ENCODE results near the gene CDH20. TPM values are rescaled to one million over a fixed set of nuclear protein-coding genes. Genes with fewer than 3 reads are reported as not detected.

The CDH20 gene
- total RNA-seq, 1 donor from 2014 or later = 0.24 TPM

GRCh38 chr18:61323951-61324350 lies 9.3 kb upstream of the CDH20 start:
- Histone ChIP-seq H3K27ac (no peak overlapping the region), H3K27me3 (ENCODE audit: low read depth) (no peaks in the 10 kb centered on the region), H3K9me3 (no peaks in the 10 kb centered on the region), H3K36me3 (no peaks in the 10 kb centered on the region), H3K4me1 (no peaks in the 10 kb centered on the region), H3K4me3 (no peak overlapping the region)
- ATAC-seq = no peak
- TF ChIP-seq CTCF (IDR thresholded peaks at IDR 0.05) = no peak
- DNase-seq = no peak
- intact Hi-C loops (cut with DNase I) = no loop called here

- H3K4me1 ChIP-seq = no peaks in the 10 kb centered on the region
- peaks cover 4% of the 10 kb centered on the region for H3K27me3 ChIP-seq (ENCODE audit: low read depth)
- no peaks in the 10 kb centered on the region for H3K9me3 ChIP-seq
- DNase-seq = no peak
- H3K27ac ChIP-seq = no peak overlapping the region
- TF ChIP-seq CTCF (IDR thresholded peaks at IDR 0.05) = no peak
- H3K36me3 ChIP-seq = no peaks in the 10 kb centered on the region
- H3K4me3 ChIP-seq = no peak overlapping the region
- ATAC-seq = no peak
- intact Hi-C loops (cut with DNase I) = no loop called here
These were observed 6.8 kb upstream of the CDH20 start for GRCh38 chr18:61326407-61326806.

- peaks cover 8% of the 10 kb centered on the region for H3K4me1 ChIP-seq
- no peak overlapping the region for H3K4me3 ChIP-seq
- intact Hi-C loops (cut with DNase I) = no loop called here
- no peak for ATAC-seq
- H3K9me3 ChIP-seq = no peaks in the 10 kb centered on the region
- peaks cover 28% of the 10 kb centered on the region for H3K27me3 ChIP-seq (ENCODE audit: low read depth)
- TF ChIP-seq CTCF (IDR thresholded peaks at IDR 0.05) = no peak
- no peak overlapping the region for H3K27ac ChIP-seq
- H3K36me3 ChIP-seq = no peaks in the 10 kb centered on the region
- no peak for DNase-seq
These were observed 3.8 kb upstream of the CDH20 start for GRCh38 chr18:61329398-61329797.

GRCh38 chr18:61331051-61331450 lies 2.2 kb upstream of the CDH20 start:
- no peak overlapping the region for H3K27ac ChIP-seq
- DNase-seq (no peak), ATAC-seq (no peak)
- H3K4me1 ChIP-seq = peaks cover 11% of the 10 kb centered on the region
- no peaks in the 10 kb centered on the region for H3K36me3 ChIP-seq
- intact Hi-C loops (cut with DNase I) = no loop called here
- H3K9me3 ChIP-seq = no peaks in the 10 kb centered on the region
- peaks cover 32% of the 10 kb centered on the region for H3K27me3 ChIP-seq (ENCODE audit: low read depth)
- TF ChIP-seq CTCF (IDR thresholded peaks at IDR 0.05) = no peak
- no peak overlapping the region for H3K4me3 ChIP-seq

- Histone ChIP-seq H3K9me3 (no peaks in the 10 kb centered on the region), H3K4me3 (peak overlapping the region; percentile 36), H3K27me3 (ENCODE audit: low read depth) (peaks cover 41% of the 10 kb centered on the region), H3K4me1 (peaks cover 11% of the 10 kb centered on the region), H3K27ac (no peak overlapping the region), H3K36me3 (no peaks in the 10 kb centered on the region)
- intact Hi-C loops (cut with DNase I) = no loop called here
- TF ChIP-seq CTCF (IDR thresholded peaks at IDR 0.05) = no peak
- ATAC-seq (peak; percentile 12 to 40), DNase-seq (no peak)
These were observed 688 bp downstream of the CDH20 start for GRCh38 chr18:61333746-61334490.

Measured in lower lobe of right lung (tissue), 2 donors.